ENCODE data around the gene CSTPP1.

CSTPP1 gene

DNA sequence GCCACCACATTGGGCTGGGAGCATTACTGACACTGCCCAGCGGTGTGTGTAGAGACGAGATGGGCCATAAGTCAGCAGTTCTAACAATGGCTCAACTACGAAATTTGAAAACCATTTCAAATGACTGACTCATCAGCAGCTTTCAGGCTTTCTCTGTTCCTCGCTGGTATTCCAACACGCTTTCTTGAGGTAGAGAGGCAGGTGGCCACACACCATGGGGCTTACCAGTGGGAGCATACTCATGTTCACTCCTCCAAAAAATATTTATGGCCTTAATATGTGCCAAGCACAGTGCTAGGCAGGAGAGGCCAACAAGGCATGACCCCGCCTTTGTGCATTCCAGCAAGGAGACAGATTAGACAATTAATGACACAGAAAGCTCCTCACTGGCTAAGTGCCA is 219.8 kb downstream of the CSTPP1 start:
- H3K4me2 ChIP-seq (ENCODE audit: insufficient read depth, low read length), result no peak overlapping the region
- H2AFZ ChIP-seq (ENCODE audit: low read depth, low read length), result no peak overlapping the region
- ATAC-seq (ENCODE audit: insufficient read depth, low read depth), result no peak
- no peak for DNase-seq
- H3K36me3 ChIP-seq (ENCODE audit: insufficient read depth, low read length), result peaks cover 36% of the 10 kb centered on the region
- H3K4me1 ChIP-seq (ENCODE audit: insufficient read depth, low read length), result peaks cover 27% of the 10 kb centered on the region
- peaks cover 9% of the 10 kb centered on the region for H4K20me1 ChIP-seq (ENCODE audit: insufficient read depth, low read length)
- no peaks in the 10 kb centered on the region for H3K9me3 ChIP-seq (ENCODE audit: insufficient read depth, low read length, severe bottlenecking)
- no peaks in the 10 kb centered on the region for H3K27me3 ChIP-seq (ENCODE audit: insufficient read depth, low read length, poor library complexity)
- H3K79me2 ChIP-seq (ENCODE audit: insufficient read depth, low read length), result no peaks in the 10 kb centered on the region
- no peak for TF ChIP-seq EZH2 (IDR thresholded peaks at IDR 0.05; ENCODE audit: borderline replicate concordance, low read depth, low read length, severe bottlenecking)
- TF ChIP-seq, protein P1, sequence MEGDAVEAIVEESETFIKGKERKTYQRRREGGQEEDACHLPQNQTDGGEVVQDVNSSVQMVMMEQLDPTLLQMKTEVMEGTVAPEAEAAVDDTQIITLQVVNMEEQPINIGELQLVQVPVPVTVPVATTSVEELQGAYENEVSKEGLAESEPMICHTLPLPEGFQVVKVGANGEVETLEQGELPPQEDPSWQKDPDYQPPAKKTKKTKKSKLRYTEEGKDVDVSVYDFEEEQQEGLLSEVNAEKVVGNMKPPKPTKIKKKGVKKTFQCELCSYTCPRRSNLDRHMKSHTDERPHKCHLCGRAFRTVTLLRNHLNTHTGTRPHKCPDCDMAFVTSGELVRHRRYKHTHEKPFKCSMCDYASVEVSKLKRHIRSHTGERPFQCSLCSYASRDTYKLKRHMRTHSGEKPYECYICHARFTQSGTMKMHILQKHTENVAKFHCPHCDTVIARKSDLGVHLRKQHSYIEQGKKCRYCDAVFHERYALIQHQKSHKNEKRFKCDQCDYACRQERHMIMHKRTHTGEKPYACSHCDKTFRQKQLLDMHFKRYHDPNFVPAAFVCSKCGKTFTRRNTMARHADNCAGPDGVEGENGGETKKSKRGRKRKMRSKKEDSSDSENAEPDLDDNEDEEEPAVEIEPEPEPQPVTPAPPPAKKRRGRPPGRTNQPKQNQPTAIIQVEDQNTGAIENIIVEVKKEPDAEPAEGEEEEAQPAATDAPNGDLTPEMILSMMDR (IDR thresholded peaks at IDR 0.05; ENCODE audit: borderline replicate concordance, extremely low read depth, low read length, poor library complexity, severe bottlenecking), result no peak
- H3K4me3 ChIP-seq (ENCODE audit: low read depth in 1 of 2, low read length in 2 of 2), result no peak overlapping the region
- H3K27ac ChIP-seq (ENCODE audit: low read length), result peak overlapping the region; percentile 68
- H3K9ac ChIP-seq (ENCODE audit: low read depth, low read length), result no peak overlapping the region

DNA sequence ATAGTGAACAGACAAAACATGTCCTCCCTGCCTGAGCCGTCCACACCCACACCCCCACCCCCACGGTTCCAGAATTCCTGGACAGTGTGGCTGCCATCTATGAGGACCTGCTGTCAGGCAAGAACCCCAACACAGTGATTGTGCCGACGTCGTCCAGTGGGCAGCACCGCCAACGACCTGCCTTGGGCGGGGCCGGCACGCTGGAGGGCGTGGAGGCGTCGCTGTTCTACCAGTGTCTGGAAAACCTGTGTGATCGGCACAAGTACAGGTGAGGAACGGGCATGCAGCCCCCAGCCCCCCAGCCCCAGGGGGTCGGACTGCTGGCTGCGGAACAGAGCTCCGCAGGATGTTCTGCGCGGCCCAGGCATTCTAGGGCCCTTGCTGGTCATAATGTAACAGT is 220.4 kb downstream of the CSTPP1 start:
- H3K79me2 ChIP-seq (ENCODE audit: insufficient read depth, low read length), result no peaks in the 10 kb centered on the region
- no peaks in the 10 kb centered on the region for H3K9me3 ChIP-seq (ENCODE audit: insufficient read depth, low read length, severe bottlenecking)
- no peak for ATAC-seq (ENCODE audit: insufficient read depth, low read depth)
- H4K20me1 ChIP-seq (ENCODE audit: insufficient read depth, low read length), result peaks cover 15% of the 10 kb centered on the region
- no peak overlapping the region for H3K27ac ChIP-seq (ENCODE audit: low read length)
- no peak for DNase-seq
- H2AFZ ChIP-seq (ENCODE audit: low read depth, low read length), result no peak overlapping the region
- H3K27me3 ChIP-seq (ENCODE audit: insufficient read depth, low read length, poor library complexity), result no peaks in the 10 kb centered on the region
- no peak overlapping the region for H3K4me2 ChIP-seq (ENCODE audit: insufficient read depth, low read length)
- TF ChIP-seq EZH2 (IDR thresholded peaks at IDR 0.05; ENCODE audit: borderline replicate concordance, low read depth, low read length, severe bottlenecking), result no peak
- TF ChIP-seq, protein P1 (IDR thresholded peaks at IDR 0.05; ENCODE audit: borderline replicate concordance, extremely low read depth, low read length, poor library complexity, severe bottlenecking), result no peak
- peaks cover 27% of the 10 kb centered on the region for H3K4me1 ChIP-seq (ENCODE audit: insufficient read depth, low read length)
- no peak overlapping the region for H3K9ac ChIP-seq (ENCODE audit: low read depth, low read length)
- peaks cover 43% of the 10 kb centered on the region for H3K36me3 ChIP-seq (ENCODE audit: insufficient read depth, low read length)
- no peak overlapping the region for H3K4me3 ChIP-seq (ENCODE audit: low read depth in 1 of 2, low read length in 2 of 2)

DNA sequence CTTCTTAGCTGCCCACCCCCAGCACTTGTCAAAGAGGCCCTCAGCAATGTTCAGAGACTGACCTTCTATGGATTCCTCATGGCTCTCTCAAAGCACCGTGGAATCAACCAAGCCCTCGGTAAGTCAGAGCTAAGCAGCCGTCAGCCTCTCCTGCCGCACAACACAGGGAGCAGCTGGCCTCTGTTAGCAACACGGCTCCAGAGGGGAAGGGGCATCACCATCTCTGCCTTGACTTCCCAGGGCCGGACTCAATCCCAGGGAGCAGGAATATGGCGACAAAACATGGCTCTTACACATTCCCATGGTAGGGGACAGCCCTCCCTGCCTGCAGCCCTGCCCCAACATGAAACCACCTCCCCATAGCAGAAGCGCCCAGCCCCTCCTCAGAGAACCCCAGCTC is 221.2 kb downstream of the CSTPP1 start:
- DNase-seq, result no peak
- Histone ChIP-seq H3K27ac (ENCODE audit: low read length) (no peak overlapping the region), H3K9me3 (ENCODE audit: insufficient read depth, low read length, severe bottlenecking) (no peaks in the 10 kb centered on the region), H3K79me2 (ENCODE audit: insufficient read depth, low read length) (no peaks in the 10 kb centered on the region), H4K20me1 (ENCODE audit: insufficient read depth, low read length) (peaks cover 21% of the 10 kb centered on the region), H3K27me3 (ENCODE audit: insufficient read depth, low read length, poor library complexity) (no peaks in the 10 kb centered on the region), H2AFZ (ENCODE audit: low read depth, low read length) (no peak overlapping the region), H3K4me3 (ENCODE audit: low read depth in 1 of 2, low read length in 2 of 2) (no peak overlapping the region), H3K36me3 (ENCODE audit: insufficient read depth, low read length) (peaks cover 49% of the 10 kb centered on the region), H3K4me2 (ENCODE audit: insufficient read depth, low read length) (no peak overlapping the region), H3K4me1 (ENCODE audit: insufficient read depth, low read length) (peaks cover 27% of the 10 kb centered on the region), H3K9ac (ENCODE audit: low read depth, low read length) (no peak overlapping the region)
- TF ChIP-seq, protein P1 (IDR thresholded peaks at IDR 0.05; ENCODE audit: borderline replicate concordance, extremely low read depth, low read length, poor library complexity, severe bottlenecking), result no peak
- TF ChIP-seq EZH2 (IDR thresholded peaks at IDR 0.05; ENCODE audit: borderline replicate concordance, low read depth, low read length, severe bottlenecking), result no peak
- ATAC-seq (ENCODE audit: insufficient read depth, low read depth), result no peak

DNA sequence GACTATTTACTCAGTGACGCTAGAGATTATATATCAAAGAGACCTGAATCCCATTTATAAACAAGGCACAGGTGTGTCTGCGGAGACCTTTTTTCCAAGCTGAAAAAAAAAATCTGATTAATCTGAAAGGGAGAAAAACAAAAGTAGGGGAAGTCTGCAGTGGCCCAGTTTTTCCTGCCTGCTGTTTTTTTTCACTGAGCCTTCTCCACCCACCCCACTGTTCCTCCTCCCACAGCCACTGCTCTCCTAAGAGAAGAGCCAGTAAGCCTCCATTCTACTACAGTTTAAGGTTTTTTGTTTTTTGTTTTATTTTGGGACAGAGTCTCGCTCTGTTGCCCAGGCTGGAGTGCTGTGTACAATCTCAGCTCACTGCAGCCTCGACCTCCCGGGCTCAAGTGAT is 221.7 kb downstream of the CSTPP1 start:
- H3K4me2 ChIP-seq (ENCODE audit: insufficient read depth, low read length), result no peak overlapping the region
- TF ChIP-seq, protein P1 (IDR thresholded peaks at IDR 0.05; ENCODE audit: borderline replicate concordance, extremely low read depth, low read length, poor library complexity, severe bottlenecking), result no peak
- TF ChIP-seq EZH2 (IDR thresholded peaks at IDR 0.05; ENCODE audit: borderline replicate concordance, low read depth, low read length, severe bottlenecking), result no peak
- ATAC-seq (ENCODE audit: insufficient read depth, low read depth) (no peak), DNase-seq (no peak)
- no peak overlapping the region for H3K4me3 ChIP-seq (ENCODE audit: low read depth in 1 of 2, low read length in 2 of 2)
- H3K4me1 ChIP-seq (ENCODE audit: insufficient read depth, low read length), result peaks cover 27% of the 10 kb centered on the region
- no peak overlapping the region for H3K27ac ChIP-seq (ENCODE audit: low read length)
- H3K79me2 ChIP-seq (ENCODE audit: insufficient read depth, low read length), result no peaks in the 10 kb centered on the region
- H3K9me3 ChIP-seq (ENCODE audit: insufficient read depth, low read length, severe bottlenecking), result no peaks in the 10 kb centered on the region
- no peaks in the 10 kb centered on the region for H3K27me3 ChIP-seq (ENCODE audit: insufficient read depth, low read length, poor library complexity)
- no peak overlapping the region for H2AFZ ChIP-seq (ENCODE audit: low read depth, low read length)
- H3K9ac ChIP-seq (ENCODE audit: low read depth, low read length), result no peak overlapping the region
- H4K20me1 ChIP-seq (ENCODE audit: insufficient read depth, low read length), result peaks cover 22% of the 10 kb centered on the region
- peaks cover 53% of the 10 kb centered on the region for H3K36me3 ChIP-seq (ENCODE audit: insufficient read depth, low read length)

All from DND-41 (cell line).